WTC11 (cell line): ENCODE measurements around the gene AMELX. TPM values are rescaled to one million over a fixed set of nuclear protein-coding genes. Genes with fewer than 3 reads are reported as not detected.

ENCODE experiments used
- ATAC-seq: fragments of 200-7000 bp; cut with Tn5 transposase; 2 replicates; pipeline ENCODE4 v1.10.0; 2021; ENCODE audit warnings: mild to moderate bottlenecking, moderate library complexity
- Bru-seq: library from RNA; stranded (reverse); fragments of 400-500 nt; gene quantifications from one replicate; lab custom pipeline; 2021; lab: Mats Ljungman, UMichigan
- CTCF ChIA-PET: fragments of 300-600 bp; sonication (Branson Sonifier 250); formaldehyde crosslinking; loops from one replicate; lab custom pipeline; 2021; ENCODE audit warnings: antibody characterized with exemption; lab: Charles Lee
- POLR2A ChIA-PET: fragments of 350-600 bp; sonication (Branson Sonifier 250); formaldehyde crosslinking; loops from one replicate; lab custom pipeline; 2021; ENCODE audit warnings: antibody characterized with exemption; lab: Charles Lee
- DNase-seq: peaks from one replicate; pipeline ENCODE4 v3.0.0; 2021; ENCODE audit warnings: low spot score
- H3K27ac Mint-ChIP-seq: 2 replicates; pipeline ENCODE4 v1.8.0; 2021; ENCODE audit warnings: mixed read lengths
- H3K27me3 Mint-ChIP-seq: 2 replicates; pipeline ENCODE4 v1.8.0; 2021; ENCODE audit warnings: low read depth, mild to moderate bottlenecking, moderate library complexity, mixed read lengths
- H3K36me3 Mint-ChIP-seq: 2 replicates; pipeline ENCODE4 v1.8.0; 2021; ENCODE audit warnings: mixed read lengths
- H3K4me1 Mint-ChIP-seq: 2 replicates; pipeline ENCODE4 v1.8.0; 2022; ENCODE audit warnings: mixed read lengths
- H3K4me3 Mint-ChIP-seq: 2 replicates; pipeline ENCODE4 v1.8.0; 2021; ENCODE audit warnings: mild to moderate bottlenecking, moderate library complexity, mixed read lengths
- H3K9me3 Mint-ChIP-seq: 2 replicates; pipeline ENCODE4 v1.8.0; 2021; ENCODE audit warnings: mixed read lengths
- E2F5 ChIP-seq: sonication (generic); formaldehyde crosslinking; IDR thresholded peaks from 2 replicates; pipeline ENCODE4 v1.8.1; 2022; ENCODE audit warnings: mild to moderate bottlenecking, moderate library complexity, missing genetic modification reagents
- FOXJ3 ChIP-seq: sonication (generic); formaldehyde crosslinking; IDR thresholded peaks from 2 replicates; pipeline ENCODE4 v1.9.0; 2021; ENCODE audit warnings: missing genetic modification reagents, mild to moderate bottlenecking, borderline replicate concordance
- GABPB1 ChIP-seq: sonication (generic); formaldehyde crosslinking; IDR thresholded peaks from 2 replicates; pipeline ENCODE4 v1.8.1; 2023; ENCODE audit warnings: mild to moderate bottlenecking, missing genetic modification reagents
- GTF2I ChIP-seq: fragments of 250-450 bp; sonication (Bioruptor Pico); conservative IDR thresholded peaks from 2 replicates; pipeline ENCODE4 v1.4.0; 2021; ENCODE audit warnings: mild to moderate bottlenecking
- JAZF1 ChIP-seq: fragments of 250-450 bp; sonication (Bioruptor Pico); IDR thresholded peaks from 2 replicates; pipeline ENCODE4 v1.9.0; 2021; ENCODE audit warnings: moderate library complexity, mild to moderate bottlenecking, inconsistent platforms
- KAT7 ChIP-seq: sonication (generic); formaldehyde crosslinking; IDR thresholded peaks from 2 replicates; pipeline ENCODE4 v1.8.1; 2023; ENCODE audit warnings: missing genetic modification reagents, mild to moderate bottlenecking, borderline replicate concordance
- NR3C1 ChIP-seq: sonication (generic); formaldehyde crosslinking; conservative IDR thresholded peaks from 2 replicates; pipeline ENCODE4 v1.8.1; 2023; ENCODE audit warnings: low read depth, mild to moderate bottlenecking, missing genetic modification reagents
- OVOL2 ChIP-seq: fragments of 250-450 bp; sonication (Bioruptor Pico); IDR thresholded peaks from 2 replicates; pipeline ENCODE4 v1.9.0; 2021; ENCODE audit warnings: mild to moderate bottlenecking, borderline replicate concordance
- PRRX2 ChIP-seq: fragments of 250-450 bp; sonication (Bioruptor Pico); IDR thresholded peaks from 2 replicates; pipeline ENCODE4 v1.8.0; 2021; ENCODE audit warnings: mild to moderate bottlenecking
- RELA ChIP-seq: sonication (generic); formaldehyde crosslinking; IDR thresholded peaks from 2 replicates; pipeline ENCODE4 v1.8.1; 2022; ENCODE audit warnings: missing genetic modification reagents, mild to moderate bottlenecking, borderline replicate concordance
- SOX15 ChIP-seq: fragments of 250-450 bp; sonication (Bioruptor Pico); IDR thresholded peaks from 2 replicates; pipeline ENCODE4 v1.9.0; 2021; ENCODE audit warnings: mild to moderate bottlenecking
- TEAD4 ChIP-seq: sonication (generic); formaldehyde crosslinking; IDR thresholded peaks from 2 replicates; pipeline ENCODE4 v1.8.0; 2022; ENCODE audit warnings: mild to moderate bottlenecking, missing genetic modification reagents
- ZMAT4 ChIP-seq: fragments of 250-450 bp; sonication (Bioruptor Pico); IDR thresholded peaks from 2 replicates; pipeline ENCODE4 v1.9.0; 2021; ENCODE audit warnings: mild to moderate bottlenecking
- ZNF138 ChIP-seq: sonication (generic); formaldehyde crosslinking; conservative IDR thresholded peaks from 2 replicates; pipeline ENCODE4 v1.8.1; 2022; ENCODE audit warnings: mild to moderate bottlenecking, moderate library complexity, missing genetic modification reagents
- ZNF281 ChIP-seq: sonication (generic); formaldehyde crosslinking; IDR thresholded peaks from 2 replicates; pipeline ENCODE4 v1.8.0; 2023; ENCODE audit warnings: mild to moderate bottlenecking, missing genetic modification reagents
- ZNF425 ChIP-seq: fragments of 250-450 bp; sonication (Bioruptor Pico); conservative IDR thresholded peaks from 2 replicates; pipeline ENCODE4 v1.9.0; 2021; ENCODE audit warnings: mild to moderate bottlenecking
- ZNF671 ChIP-seq: fragments of 250-450 bp; sonication (Bioruptor Pico); IDR thresholded peaks from 2 replicates; pipeline ENCODE4 v1.8.0; 2021; ENCODE audit warnings: mild to moderate bottlenecking
- long read RNA-seq, 3 experiments: library from RNA in 1 of 3; library from capped mRNA in 1 of 3; library from polyadenylated mRNA in 1 of 3; unstranded in 2 of 3; stranded (forward) in 1 of 3; transcript quantifications; one replicate each; pipeline ENCODE4 v2.0.0, GENCODE V29; 2021
- total RNA-seq: library from RNA; stranded (reverse); gene quantifications from 3 replicates; pipeline ENCODE4 v1.2.3, GENCODE V29; 2021
- TF ChIP-seq, protein P1 (sequence below): sonication (generic); formaldehyde crosslinking; IDR thresholded peaks from 2 replicates; pipeline ENCODE4 v1.8.0; 2022; ENCODE audit warnings: mild to moderate bottlenecking, missing genetic modification reagents
- TF ChIP-seq, protein P2 (sequence below): sonication (generic); formaldehyde crosslinking; IDR thresholded peaks from 2 replicates; pipeline ENCODE4 v1.8.0; 2023; ENCODE audit warnings: missing genetic modification reagents
- TF ChIP-seq, protein P3 (sequence below): sonication (generic); formaldehyde crosslinking; conservative IDR thresholded peaks from 2 replicates; pipeline ENCODE4 v1.8.1; 2023; ENCODE audit warnings: mild to moderate bottlenecking, low read depth, missing genetic modification reagents, moderate library complexity

The AMELX gene
- total RNA-seq (not detected in 3 replicates), Bru-seq, nascent RNA (not detected)
- long read RNA-seq, experiment 1: 0 reads
- long read RNA-seq, experiment 2: 0 reads
- long read RNA-seq, experiment 3: 0 reads

GRCh38 chrX:11293113-11293512, at the start of gene AMELX:
Gene AMELX (plus strand): TSS chrX:11293413. CDS start chrX:11294789, 1,376 bp downstream.
- no peak within 1 kb of the TSS for H3K4me3 Mint-ChIP-seq
- peaks cover 7% of the 10 kb centered on the region for H3K4me1 Mint-ChIP-seq
- no peak within 1 kb of the TSS for H3K27ac Mint-ChIP-seq
- TF ChIP-seq NR3C1 (CRISPR knock-in tag): no peak
- TF ChIP-seq GABPB1 (CRISPR knock-in tag): no peak
- no peak for TF ChIP-seq GTF2I
- TF ChIP-seq ZNF671 (CRISPR knock-in tag): no peak
- POLR2A ChIA-PET: no interaction called here
- CTCF ChIA-PET: no interaction called here
- peaks cover 68% of the 10 kb centered on the region for H3K27me3 Mint-ChIP-seq
- DNase-seq (no peak), ATAC-seq (no peak)
- no peaks in the 10 kb centered on the region for H3K36me3 Mint-ChIP-seq
- no peaks in the 10 kb centered on the region for H3K9me3 Mint-ChIP-seq

DNA sequence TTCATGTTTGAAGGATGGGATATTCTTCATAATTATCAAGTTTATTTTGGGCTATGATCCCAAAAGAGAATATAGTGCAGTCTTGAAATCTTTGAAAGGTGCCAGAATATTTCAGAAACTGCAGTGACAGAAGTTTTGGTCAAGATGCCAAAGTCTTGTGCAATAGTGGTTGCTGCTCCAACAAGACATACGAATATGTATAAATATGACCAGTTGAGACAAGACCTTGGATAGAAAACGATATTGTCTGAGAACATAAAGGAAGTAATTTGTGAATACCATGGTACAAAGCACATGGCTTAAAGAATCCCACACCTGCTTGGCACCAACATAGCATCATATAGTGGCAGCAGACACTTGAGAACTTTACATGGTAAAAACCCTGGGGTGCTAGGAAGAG, 48.6 kb upstream of the AMELX start:
- Mint-ChIP-seq H3K36me3 (no peaks in the 10 kb centered on the region), H3K4me1 (no peaks in the 10 kb centered on the region), H3K27ac (no peak overlapping the region), H3K9me3 (no peaks in the 10 kb centered on the region), H3K27me3 (no peaks in the 10 kb centered on the region), H3K4me3 (no peak overlapping the region)
- no peak for ATAC-seq
- no peak for DNase-seq
- no peak for TF ChIP-seq JAZF1 (CRISPR knock-in tag)
- no peak for TF ChIP-seq SOX15 (CRISPR knock-in tag)
- TF ChIP-seq, protein P1, sequence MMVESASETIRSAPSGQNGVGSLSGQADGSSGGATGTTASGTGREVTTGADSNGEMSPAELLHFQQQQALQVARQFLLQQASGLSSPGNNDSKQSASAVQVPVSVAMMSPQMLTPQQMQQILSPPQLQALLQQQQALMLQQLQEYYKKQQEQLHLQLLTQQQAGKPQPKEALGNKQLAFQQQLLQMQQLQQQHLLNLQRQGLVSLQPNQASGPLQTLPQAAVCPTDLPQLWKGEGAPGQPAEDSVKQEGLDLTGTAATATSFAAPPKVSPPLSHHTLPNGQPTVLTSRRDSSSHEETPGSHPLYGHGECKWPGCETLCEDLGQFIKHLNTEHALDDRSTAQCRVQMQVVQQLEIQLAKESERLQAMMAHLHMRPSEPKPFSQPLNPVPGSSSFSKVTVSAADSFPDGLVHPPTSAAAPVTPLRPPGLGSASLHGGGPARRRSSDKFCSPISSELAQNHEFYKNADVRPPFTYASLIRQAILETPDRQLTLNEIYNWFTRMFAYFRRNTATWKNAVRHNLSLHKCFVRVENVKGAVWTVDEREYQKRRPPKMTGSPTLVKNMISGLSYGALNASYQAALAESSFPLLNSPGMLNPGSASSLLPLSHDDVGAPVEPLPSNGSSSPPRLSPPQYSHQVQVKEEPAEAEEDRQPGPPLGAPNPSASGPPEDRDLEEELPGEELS: no peak
- TF ChIP-seq GABPB1 (CRISPR knock-in tag): no peak
- TF ChIP-seq, protein P2, sequence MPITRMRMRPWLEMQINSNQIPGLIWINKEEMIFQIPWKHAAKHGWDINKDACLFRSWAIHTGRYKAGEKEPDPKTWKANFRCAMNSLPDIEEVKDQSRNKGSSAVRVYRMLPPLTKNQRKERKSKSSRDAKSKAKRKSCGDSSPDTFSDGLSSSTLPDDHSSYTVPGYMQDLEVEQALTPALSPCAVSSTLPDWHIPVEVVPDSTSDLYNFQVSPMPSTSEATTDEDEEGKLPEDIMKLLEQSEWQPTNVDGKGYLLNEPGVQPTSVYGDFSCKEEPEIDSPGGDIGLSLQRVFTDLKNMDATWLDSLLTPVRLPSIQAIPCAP (CRISPR knock-in tag): no peak
- no peak for TF ChIP-seq ZMAT4 (CRISPR knock-in tag)
- TF ChIP-seq RELA (CRISPR knock-in tag): no peak
- ChIA-PET POLR2A (no interaction called here), CTCF (no interaction called here)

DNA sequence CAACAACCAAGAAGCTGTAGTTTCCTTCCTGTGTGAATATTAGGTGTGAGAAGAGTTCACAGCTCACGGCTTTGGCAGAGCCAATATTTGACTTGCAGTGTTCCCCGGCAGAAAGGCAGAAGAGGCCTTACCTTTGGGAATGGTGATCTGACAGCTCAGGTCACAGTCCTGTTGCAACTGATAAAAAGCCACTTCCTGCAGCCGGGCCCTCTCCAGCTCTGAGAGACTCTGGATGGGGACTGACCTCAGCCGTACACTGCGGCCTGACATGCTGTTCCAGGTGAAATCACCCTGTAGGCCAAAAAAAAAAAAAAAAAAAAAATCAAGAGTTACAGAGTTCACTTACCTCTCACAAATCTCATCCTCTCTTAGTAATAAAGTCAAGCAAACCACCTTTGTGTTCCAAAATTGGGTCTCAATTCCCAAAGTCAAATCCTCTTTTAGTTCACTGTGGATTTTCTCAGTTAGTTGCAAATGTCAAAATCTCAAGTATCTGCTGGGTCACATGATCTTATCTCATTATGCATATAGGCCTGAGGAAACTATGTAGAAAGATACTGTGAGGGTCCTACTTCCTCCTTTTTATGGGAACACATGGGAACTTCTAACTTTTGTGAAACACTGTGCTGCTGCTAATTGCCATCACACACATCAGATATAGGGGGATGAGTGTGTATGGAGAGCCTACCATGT, 38.6 kb upstream of the AMELX start:
- no peaks in the 10 kb centered on the region for H3K36me3 Mint-ChIP-seq
- ChIA-PET POLR2A (no interaction called here), CTCF (no interaction called here)
- H3K4me3 Mint-ChIP-seq: no peak overlapping the region
- ATAC-seq (no peak), DNase-seq (no peak)
- no peaks in the 10 kb centered on the region for H3K4me1 Mint-ChIP-seq
- H3K9me3 Mint-ChIP-seq: no peaks in the 10 kb centered on the region; the same call in 1 of the 2 replicates
- H3K27ac Mint-ChIP-seq: no peak overlapping the region
- no peaks in the 10 kb centered on the region for H3K27me3 Mint-ChIP-seq
- no peak for TF ChIP-seq OVOL2 (CRISPR knock-in tag)
- TF ChIP-seq KAT7 (CRISPR knock-in tag): no peak
- no peak for TF ChIP-seq ZNF138 (CRISPR knock-in tag)
- TF ChIP-seq, protein P3, sequence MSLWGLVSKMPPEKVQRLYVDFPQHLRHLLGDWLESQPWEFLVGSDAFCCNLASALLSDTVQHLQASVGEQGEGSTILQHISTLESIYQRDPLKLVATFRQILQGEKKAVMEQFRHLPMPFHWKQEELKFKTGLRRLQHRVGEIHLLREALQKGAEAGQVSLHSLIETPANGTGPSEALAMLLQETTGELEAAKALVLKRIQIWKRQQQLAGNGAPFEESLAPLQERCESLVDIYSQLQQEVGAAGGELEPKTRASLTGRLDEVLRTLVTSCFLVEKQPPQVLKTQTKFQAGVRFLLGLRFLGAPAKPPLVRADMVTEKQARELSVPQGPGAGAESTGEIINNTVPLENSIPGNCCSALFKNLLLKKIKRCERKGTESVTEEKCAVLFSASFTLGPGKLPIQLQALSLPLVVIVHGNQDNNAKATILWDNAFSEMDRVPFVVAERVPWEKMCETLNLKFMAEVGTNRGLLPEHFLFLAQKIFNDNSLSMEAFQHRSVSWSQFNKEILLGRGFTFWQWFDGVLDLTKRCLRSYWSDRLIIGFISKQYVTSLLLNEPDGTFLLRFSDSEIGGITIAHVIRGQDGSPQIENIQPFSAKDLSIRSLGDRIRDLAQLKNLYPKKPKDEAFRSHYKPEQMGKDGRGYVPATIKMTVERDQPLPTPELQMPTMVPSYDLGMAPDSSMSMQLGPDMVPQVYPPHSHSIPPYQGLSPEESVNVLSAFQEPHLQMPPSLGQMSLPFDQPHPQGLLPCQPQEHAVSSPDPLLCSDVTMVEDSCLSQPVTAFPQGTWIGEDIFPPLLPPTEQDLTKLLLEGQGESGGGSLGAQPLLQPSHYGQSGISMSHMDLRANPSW (CRISPR knock-in tag): no peak
- no peak for TF ChIP-seq ZNF425 (CRISPR knock-in tag)
- TF ChIP-seq PRRX2 (CRISPR knock-in tag): no peak
- TF ChIP-seq GABPB1 (CRISPR knock-in tag): no peak
- no peak for TF ChIP-seq FOXJ3 (CRISPR knock-in tag)
- TF ChIP-seq ZNF281 (CRISPR knock-in tag): no peak
- no peak for TF ChIP-seq TEAD4
- TF ChIP-seq E2F5: no peak
